Measurements from ENCODE around the gene SELENOO.
A peak's percentile ranks its signal among the peaks of the same experiment; 100 is the strongest.
"Not testable (repeated sequence)": the region's sequence is repeated elsewhere in the genome, so short reads cannot be mapped to it uniquely, and the experiment has no call there.

SELENOO gene

DNA sequence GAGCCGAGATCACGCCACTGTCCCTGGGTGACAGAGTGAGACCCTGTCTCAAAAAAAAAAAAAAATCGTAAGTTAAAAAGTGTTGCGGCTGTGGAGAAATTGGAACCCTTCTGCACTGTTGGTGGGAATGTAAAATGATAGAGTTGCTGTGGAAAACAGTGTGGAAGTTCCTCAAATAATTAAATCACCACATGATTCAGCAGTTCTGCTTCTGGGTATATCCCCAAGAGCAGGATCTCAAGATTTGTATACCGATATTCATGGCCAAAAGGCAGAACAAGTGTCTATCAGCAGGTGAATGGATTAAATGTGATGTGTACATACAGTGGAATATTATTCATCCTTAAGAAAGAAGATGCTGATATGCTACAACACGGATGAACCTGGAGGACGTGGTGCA lies 3.8 kb downstream of the SELENOO start:
- FAIRE-seq = peak; percentile 31
- DNase-seq (ENCODE audit: insufficient read length, low spot score) = no peak
- TF ChIP-seq PAX5 (IDR thresholded peaks at IDR 0.05; ENCODE audit: insufficient read depth, low read length, severe bottlenecking) = no peak
- no peak for TF ChIP-seq POLR2A (IDR thresholded peaks at IDR 0.05; ENCODE audit: low read depth, low read length)
- TF ChIP-seq POU2F2 (IDR thresholded peaks at IDR 0.05; ENCODE audit: low read depth, low read length) = no peak
- TF ChIP-seq POLR2AphosphoS5 (IDR thresholded peaks at IDR 0.05; ENCODE audit: low read depth, low read length) = no peak
- no peak for TF ChIP-seq SPI1 (IDR thresholded peaks at IDR 0.05; ENCODE audit: low read depth, low read length)
- TF ChIP-seq TAF1 (IDR thresholded peaks at IDR 0.05; ENCODE audit: low read depth, low read length) = no peak

DNA sequence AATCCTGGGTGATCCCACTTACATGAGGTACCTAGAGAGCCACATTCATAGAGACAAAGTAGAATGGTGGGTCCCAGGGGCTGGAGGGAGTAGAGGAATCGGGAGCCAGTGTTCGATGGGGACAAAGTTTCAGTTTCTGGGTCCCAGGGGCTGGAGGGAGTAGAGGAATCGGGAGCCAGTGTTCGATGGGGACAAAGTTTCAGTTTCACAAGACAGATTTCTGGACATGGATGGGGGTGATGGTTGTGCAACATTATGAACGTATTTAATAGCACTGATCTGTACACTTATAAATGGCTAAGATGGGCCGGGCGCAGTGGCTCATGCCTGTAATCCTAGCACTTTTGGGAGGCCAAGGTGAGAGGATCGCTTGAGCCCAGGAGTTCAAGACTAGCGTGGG lies 4.2 kb downstream of the SELENOO start:
- FAIRE-seq = peak; percentile 31
- DNase-seq (ENCODE audit: insufficient read length, low spot score) = not testable (repeated sequence)

DNA sequence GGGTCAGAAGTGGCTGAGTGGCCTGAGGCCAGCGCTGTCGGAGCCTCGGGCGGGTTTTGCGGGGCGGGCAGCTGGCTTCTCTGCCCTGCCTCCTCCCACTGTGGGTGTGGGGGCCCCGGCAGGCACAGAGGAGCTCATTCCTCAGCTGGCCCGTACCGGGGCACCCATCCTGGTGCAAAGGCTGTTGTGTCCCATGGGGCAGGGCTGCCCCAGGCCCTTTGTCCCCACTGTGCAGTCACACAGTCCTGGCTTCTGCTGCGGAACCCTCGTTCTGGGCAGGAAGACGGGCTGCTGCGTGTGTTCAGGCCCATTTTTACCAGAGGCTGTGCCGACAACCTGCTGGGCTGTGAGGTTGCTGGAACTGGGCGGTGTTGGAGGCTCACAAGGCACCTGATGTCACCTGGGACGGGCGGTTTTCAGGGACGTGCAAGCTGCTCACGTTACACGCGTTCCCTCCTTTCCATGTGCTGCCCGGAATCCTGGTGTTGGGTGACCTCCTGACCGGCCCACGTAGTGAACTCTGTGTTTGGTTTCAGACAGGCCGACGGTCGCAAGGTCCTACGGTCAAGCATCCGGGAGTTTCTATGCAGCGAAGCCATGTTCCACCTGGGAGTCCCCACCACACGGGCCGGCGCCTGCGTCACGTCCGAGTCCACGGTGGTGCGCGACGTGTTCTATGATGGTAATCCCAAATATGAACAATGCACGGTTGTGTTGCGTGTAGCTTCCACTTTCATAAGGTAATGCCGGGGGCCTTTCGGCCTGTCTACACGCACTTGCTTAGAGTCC lies 5.2 kb downstream of the SELENOO start:
- DNase-seq (ENCODE audit: insufficient read length, low spot score) (no peak), FAIRE-seq (no peak)
- TF ChIP-seq POLR2A (IDR thresholded peaks at IDR 0.05; ENCODE audit: low read depth, low read length) = no peak
- no peak for TF ChIP-seq TAF1 (IDR thresholded peaks at IDR 0.05; ENCODE audit: low read depth, low read length)
- no peak for TF ChIP-seq POLR2AphosphoS5 (IDR thresholded peaks at IDR 0.05; ENCODE audit: low read depth, low read length)
- TF ChIP-seq POU2F2 (IDR thresholded peaks at IDR 0.05; ENCODE audit: low read depth, low read length) = no peak
- no peak for TF ChIP-seq SPI1 (IDR thresholded peaks at IDR 0.05; ENCODE audit: low read depth, low read length)
- TF ChIP-seq PAX5 (IDR thresholded peaks at IDR 0.05; ENCODE audit: insufficient read depth, low read length, severe bottlenecking) = no peak

DNA sequence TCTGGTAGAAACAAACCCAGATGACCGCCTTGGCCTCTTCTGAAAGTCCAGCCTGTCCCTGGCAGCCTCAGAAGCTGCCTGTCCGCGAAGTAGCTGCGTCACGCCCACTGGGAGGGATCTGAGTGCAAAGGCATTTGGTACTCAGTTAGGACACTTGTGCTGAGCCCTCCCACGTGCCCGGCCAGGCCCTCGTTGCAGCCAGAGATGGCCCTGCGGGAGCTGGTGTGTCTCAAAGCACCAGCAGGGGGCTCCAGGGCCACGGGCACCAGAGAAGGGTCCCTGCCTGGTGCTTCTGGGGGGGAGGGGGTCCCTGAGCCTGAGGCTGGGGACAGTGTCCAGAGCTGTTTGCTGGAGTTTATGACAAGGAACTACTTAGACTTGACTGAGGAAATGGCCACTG lies 5.8 kb downstream of the SELENOO start:
- FAIRE-seq (no peak), DNase-seq (ENCODE audit: insufficient read length, low spot score) (no peak)
- TF ChIP-seq POLR2A (IDR thresholded peaks at IDR 0.05; ENCODE audit: low read depth, low read length) (no peak), SPI1 (IDR thresholded peaks at IDR 0.05; ENCODE audit: low read depth, low read length) (no peak), POU2F2 (IDR thresholded peaks at IDR 0.05; ENCODE audit: low read depth, low read length) (no peak), POLR2AphosphoS5 (IDR thresholded peaks at IDR 0.05; ENCODE audit: low read depth, low read length) (no peak), PAX5 (IDR thresholded peaks at IDR 0.05; ENCODE audit: insufficient read depth, low read length, severe bottlenecking) (no peak), TAF1 (IDR thresholded peaks at IDR 0.05; ENCODE audit: low read depth, low read length) (no peak)

DNA sequence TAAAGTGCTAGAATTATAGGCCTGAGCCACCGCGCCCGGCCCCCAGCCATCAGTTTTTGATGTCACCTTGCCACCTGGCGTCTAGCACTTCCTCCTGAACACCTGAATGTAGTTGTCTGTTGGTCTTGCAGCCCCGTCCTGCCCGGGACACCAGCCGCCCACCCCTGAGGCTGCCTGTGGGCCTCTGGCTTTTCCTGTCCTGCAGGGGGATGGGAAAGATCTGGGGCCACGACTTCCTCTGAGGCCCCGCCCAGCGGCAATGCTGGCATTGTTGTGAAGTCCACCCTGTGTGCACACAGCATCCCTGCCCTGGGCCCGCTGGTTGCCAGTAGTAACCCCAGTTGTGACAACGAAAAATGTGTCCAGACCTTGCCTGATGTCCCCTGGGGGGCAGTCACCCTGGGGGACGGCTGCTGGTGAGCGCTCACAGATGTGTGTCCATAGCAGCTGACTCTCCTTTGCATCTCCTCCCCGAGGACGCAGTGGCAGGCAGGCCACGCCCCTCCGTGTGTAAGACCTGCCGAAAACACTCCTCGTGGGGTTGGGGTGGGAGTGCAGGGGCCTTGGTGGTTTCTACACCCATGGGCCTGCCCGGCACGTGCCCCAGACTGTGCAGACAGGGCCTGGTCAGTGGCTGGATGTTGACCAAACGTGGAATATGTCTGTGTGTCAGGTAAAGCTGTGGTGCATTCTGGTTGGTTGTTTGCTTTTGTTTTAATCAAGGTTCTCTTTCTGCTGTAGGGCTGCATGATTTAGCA lies 6.8 kb downstream of the SELENOO start:
- FAIRE-seq = no peak

DNA sequence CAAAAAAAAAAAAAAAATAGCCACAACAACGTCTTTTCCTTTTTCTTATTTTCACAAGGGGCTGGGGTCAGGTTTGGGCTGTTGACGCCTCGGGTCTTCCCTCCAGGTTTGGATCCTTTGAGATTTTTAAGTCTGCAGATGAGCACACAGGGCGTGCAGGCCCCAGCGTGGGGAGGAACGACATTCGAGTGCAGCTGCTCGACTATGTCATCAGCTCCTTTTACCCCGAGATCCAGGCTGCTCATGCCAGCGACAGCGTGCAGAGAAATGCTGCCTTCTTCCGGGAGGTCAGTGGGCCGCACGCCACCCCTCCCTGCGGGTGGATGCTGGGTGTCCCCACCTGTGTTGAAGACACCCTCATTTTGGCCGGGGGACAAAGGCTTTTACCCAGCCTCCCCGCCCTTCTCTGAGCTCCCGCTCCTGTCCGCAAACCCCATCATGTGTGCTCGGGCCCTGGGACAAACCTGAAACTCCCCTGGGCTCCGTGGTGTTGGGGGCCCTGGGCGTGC lies 7.7 kb downstream of the SELENOO start:
- FAIRE-seq (no peak), DNase-seq (ENCODE audit: insufficient read length, low spot score) (no peak)
- TF ChIP-seq SPI1 (IDR thresholded peaks at IDR 0.05; ENCODE audit: low read depth, low read length) (no peak), POLR2AphosphoS5 (IDR thresholded peaks at IDR 0.05; ENCODE audit: low read depth, low read length) (no peak), PAX5 (IDR thresholded peaks at IDR 0.05; ENCODE audit: insufficient read depth, low read length, severe bottlenecking) (no peak), TAF1 (IDR thresholded peaks at IDR 0.05; ENCODE audit: low read depth, low read length) (no peak), POU2F2 (IDR thresholded peaks at IDR 0.05; ENCODE audit: low read depth, low read length) (no peak), POLR2A (IDR thresholded peaks at IDR 0.05; ENCODE audit: low read depth, low read length) (no peak)

More for the DNA sequence above, 6.8 kb downstream of the SELENOO start:
- TF ChIP-seq POU2F2 (IDR thresholded peaks at IDR 0.05; ENCODE audit: low read depth, low read length) (no peak), POLR2AphosphoS5 (IDR thresholded peaks at IDR 0.05; ENCODE audit: low read depth, low read length) (no peak), SPI1 (IDR thresholded peaks at IDR 0.05; ENCODE audit: low read depth, low read length) (no peak), TAF1 (IDR thresholded peaks at IDR 0.05; ENCODE audit: low read depth, low read length) (no peak), PAX5 (IDR thresholded peaks at IDR 0.05; ENCODE audit: insufficient read depth, low read length, severe bottlenecking) (no peak), POLR2A (IDR thresholded peaks at IDR 0.05; ENCODE audit: low read depth, low read length) (no peak)
- DNase-seq (ENCODE audit: insufficient read length, low spot score) = no peak

DNA sequence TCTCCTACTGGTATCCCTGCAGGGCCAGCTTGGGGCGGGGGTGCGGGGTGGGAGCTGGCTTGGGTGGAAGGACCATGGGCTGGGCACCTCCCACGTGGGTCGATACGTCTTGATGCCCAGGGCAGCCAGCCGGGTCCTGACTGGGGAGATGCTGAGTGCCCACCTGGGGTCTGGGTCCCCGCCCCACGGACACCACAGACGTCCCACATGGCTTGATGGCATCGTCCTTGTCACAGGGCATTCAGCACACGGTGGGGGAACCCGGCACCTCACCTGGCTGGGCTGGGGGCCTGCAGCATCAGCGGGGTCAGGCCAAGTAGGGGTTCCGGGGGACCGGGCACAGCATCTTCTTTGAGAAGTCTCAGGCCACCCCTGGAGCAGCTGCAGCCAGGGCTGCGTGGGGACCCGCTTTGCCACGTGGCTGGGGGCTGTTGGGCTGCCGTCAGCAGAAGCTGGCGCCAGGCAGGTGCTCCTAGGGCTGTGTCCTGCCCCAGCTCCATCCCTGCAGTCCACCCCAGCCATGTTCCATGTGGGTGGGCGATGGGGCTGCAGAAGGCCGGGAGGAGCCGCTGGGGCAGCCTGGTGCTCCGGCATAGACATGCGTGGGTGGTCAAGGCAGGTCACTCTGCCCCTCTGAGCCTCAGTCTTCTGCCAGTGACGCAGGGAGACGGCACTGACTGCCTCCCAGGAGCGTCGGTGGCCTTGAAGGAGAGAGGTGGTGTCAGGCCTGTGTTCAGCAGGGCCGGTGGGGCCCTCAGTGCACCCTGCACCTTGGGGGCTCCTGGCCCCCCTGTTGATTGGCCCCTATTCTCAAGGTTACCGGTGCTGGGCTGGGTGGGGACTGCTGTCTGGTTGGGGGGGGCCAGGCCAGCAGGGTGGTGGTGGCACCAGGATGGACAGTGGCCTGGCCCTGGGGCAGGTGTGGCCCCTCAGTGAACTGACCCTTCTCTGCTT lies 8.4 kb downstream of the SELENOO start:
- TF ChIP-seq PAX5 (IDR thresholded peaks at IDR 0.05; ENCODE audit: insufficient read depth, low read length, severe bottlenecking) (no peak), POLR2AphosphoS5 (IDR thresholded peaks at IDR 0.05; ENCODE audit: low read depth, low read length) (no peak), POLR2A (IDR thresholded peaks at IDR 0.05; ENCODE audit: low read depth, low read length) (no peak), POU2F2 (IDR thresholded peaks at IDR 0.05; ENCODE audit: low read depth, low read length) (no peak), TAF1 (IDR thresholded peaks at IDR 0.05; ENCODE audit: low read depth, low read length) (no peak), SPI1 (IDR thresholded peaks at IDR 0.05; ENCODE audit: low read depth, low read length) (no peak)

DNA sequence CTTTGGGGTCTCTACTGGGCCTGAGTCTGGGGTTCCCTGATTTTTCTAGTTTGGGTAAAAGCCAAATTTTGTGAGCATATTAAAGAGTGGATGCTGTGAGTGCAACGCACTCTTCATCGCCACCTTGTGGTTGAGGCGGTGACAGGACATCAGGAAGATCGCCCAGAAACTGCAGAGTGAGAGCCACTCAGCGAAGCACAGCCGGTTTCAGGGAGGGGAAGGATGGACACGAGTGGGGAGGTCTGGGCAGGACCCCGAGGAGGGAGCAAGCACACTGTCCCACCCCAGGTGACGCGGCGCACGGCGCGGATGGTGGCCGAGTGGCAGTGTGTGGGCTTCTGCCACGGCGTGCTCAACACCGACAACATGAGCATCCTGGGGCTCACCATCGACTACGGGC lies 9.1 kb downstream of the SELENOO start:
- DNase-seq (ENCODE audit: insufficient read length, low spot score) (peak; percentile 88), FAIRE-seq (peak; percentile 94)
- TF ChIP-seq POLR2AphosphoS5 (IDR thresholded peaks at IDR 0.05; ENCODE audit: low read depth, low read length) (no peak), POLR2A (IDR thresholded peaks at IDR 0.05; ENCODE audit: low read depth, low read length) (no peak), PAX5 (IDR thresholded peaks at IDR 0.05; ENCODE audit: insufficient read depth, low read length, severe bottlenecking) (no peak), TAF1 (IDR thresholded peaks at IDR 0.05; ENCODE audit: low read depth, low read length) (no peak), SPI1 (IDR thresholded peaks at IDR 0.05; ENCODE audit: low read depth, low read length) (no peak), POU2F2 (IDR thresholded peaks at IDR 0.05; ENCODE audit: low read depth, low read length) (no peak)

More for the DNA sequence above, 8.4 kb downstream of the SELENOO start:
- no peak for FAIRE-seq
- no peak for DNase-seq (ENCODE audit: insufficient read length, low spot score)
